Memory B cell (primary cell): ENCODE data around the gene ARPC5.

ENCODE experiments used
- ATAC-seq: fragments of 150-1000 bp; cut with Tn5 transposase; 2 replicates; pipeline ENCODE4 v1.10.0; 2021; ENCODE audit warnings: low read depth, mild to moderate bottlenecking, moderate library complexity
- DNase-seq, 2 donors: peaks; one replicate each; pipeline ENCODE4 v3.0.0; 2022; ENCODE audit warnings: low spot score in 2 of 2
- H3K27ac Mint-ChIP-seq: one replicate; pipeline ENCODE4 v1.8.0; 2022; ENCODE audit warnings: mild to moderate bottlenecking, moderate library complexity, mixed read lengths
- H3K27me3 Mint-ChIP-seq: one replicate; pipeline ENCODE4 v1.8.0; 2022; ENCODE audit warnings: mixed read lengths
- H3K36me3 Mint-ChIP-seq: one replicate; pipeline ENCODE4 v1.8.0; 2022; ENCODE audit warnings: mild to moderate bottlenecking, mixed read lengths
- H3K4me1 Mint-ChIP-seq: one replicate; pipeline ENCODE4 v1.8.0; 2022; ENCODE audit warnings: mixed read lengths
- H3K4me3 Mint-ChIP-seq: one replicate; pipeline ENCODE4 v1.8.0; 2022; ENCODE audit warnings: mild to moderate bottlenecking, moderate library complexity, mixed read lengths
- H3K9me3 Mint-ChIP-seq: one replicate; pipeline ENCODE4 v1.8.0; 2022; ENCODE audit warnings: mixed read lengths

ARPC5 gene

DNA sequence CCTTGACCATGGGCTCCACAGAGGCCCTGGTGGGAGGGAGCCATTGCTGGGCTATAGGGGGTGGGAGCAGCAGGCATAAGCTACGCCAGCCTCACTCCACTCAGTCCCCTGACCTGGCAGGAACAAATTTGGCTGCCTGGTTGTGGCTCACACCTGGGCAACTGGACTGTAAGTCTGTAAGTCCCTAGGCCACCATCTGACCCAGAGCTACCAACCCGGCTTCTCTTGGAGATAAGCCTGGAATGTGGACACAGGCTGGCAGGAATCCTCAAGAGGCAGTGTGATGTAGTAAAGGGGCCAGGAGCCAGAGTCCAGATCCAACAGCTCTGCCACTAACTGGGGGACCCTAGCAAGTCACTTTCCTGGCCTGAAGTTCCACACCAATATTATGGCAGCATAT is 56.7 kb downstream of the ARPC5 start:
- H3K27ac Mint-ChIP-seq, result peak overlapping the region; percentile 64
- H3K27me3 Mint-ChIP-seq, result no peaks in the 10 kb centered on the region
- ATAC-seq, result no peak
- no peaks in the 10 kb centered on the region for H3K9me3 Mint-ChIP-seq
- H3K36me3 Mint-ChIP-seq, result peaks cover 6% of the 10 kb centered on the region
- DNase-seq, result no peak
- no peak overlapping the region for H3K4me3 Mint-ChIP-seq
- peaks cover 15% of the 10 kb centered on the region for H3K4me1 Mint-ChIP-seq

DNA sequence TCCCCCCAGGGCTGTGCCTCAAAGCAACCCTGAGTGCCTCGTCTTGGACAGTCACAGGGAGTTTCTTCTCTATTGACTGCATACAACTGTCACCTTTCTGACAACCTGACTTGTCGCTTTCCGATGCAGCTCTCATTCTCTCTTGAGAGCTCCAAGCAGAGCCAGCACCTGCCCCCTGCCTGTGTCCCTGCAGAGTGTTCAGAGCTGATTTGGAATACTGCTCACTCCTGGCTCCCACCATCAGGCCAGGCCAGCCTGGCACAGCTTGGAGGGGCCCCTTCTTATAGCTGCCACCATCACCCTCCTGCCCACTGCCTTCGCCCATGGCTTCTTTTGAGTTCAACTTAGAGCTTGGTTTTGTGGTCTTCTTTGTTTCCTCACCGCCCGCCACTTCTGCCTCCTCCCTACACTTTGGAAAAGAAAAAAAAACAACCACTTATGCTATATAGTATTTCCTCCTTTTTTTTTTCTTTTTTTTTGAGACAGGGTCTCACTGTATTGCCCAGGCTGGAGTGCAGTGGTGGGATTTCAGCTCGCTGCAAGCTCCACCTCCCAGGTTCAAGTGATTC is 57.6 kb downstream of the ARPC5 start:
- DNase-seq (no peak), ATAC-seq (no peak)
- Mint-ChIP-seq H3K9me3 (no peaks in the 10 kb centered on the region), H3K4me1 (peaks cover 12% of the 10 kb centered on the region), H3K27me3 (no peaks in the 10 kb centered on the region), H3K27ac (peak overlapping the region; percentile 64), H3K4me3 (no peak overlapping the region), H3K36me3 (peaks cover 10% of the 10 kb centered on the region)

GRCh38 chr1:183576537-183576936 is 59.0 kb downstream of the ARPC5 start:
- H3K36me3 Mint-ChIP-seq, result peaks cover 17% of the 10 kb centered on the region
- no peaks in the 10 kb centered on the region for H3K27me3 Mint-ChIP-seq
- H3K4me1 Mint-ChIP-seq, result peaks cover 9% of the 10 kb centered on the region
- H3K4me3 Mint-ChIP-seq, result no peak overlapping the region
- H3K9me3 Mint-ChIP-seq, result no peaks in the 10 kb centered on the region
- DNase-seq, result no peak
- no peak for ATAC-seq
- no peak overlapping the region for H3K27ac Mint-ChIP-seq

DNA sequence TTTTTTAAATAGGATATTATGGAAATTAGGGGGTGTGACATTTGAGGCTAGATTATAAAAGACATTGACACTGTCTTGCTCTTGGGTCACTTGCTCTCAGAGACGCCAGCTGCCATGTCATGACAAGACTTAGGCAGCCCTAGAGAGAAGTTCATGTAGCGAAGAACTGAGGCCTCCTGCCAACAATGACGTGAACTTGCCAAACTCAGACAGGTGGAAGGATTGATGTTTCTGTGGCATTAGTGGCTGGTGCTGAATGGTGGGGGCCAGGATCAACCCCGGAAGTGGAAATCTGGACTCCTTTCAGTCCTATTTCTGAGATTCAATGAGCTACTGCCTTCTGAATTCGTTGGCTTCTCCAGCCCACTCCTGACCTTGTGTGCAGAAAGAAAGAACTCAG is 60.0 kb downstream of the ARPC5 start:
- Mint-ChIP-seq H3K27ac (no peak overlapping the region), H3K4me3 (no peak overlapping the region), H3K9me3 (no peaks in the 10 kb centered on the region), H3K36me3 (peaks cover 19% of the 10 kb centered on the region), H3K4me1 (peaks cover 7% of the 10 kb centered on the region), H3K27me3 (no peaks in the 10 kb centered on the region)
- ATAC-seq (no peak), DNase-seq (no peak)

- Mint-ChIP-seq H3K36me3 (peaks cover 19% of the 10 kb centered on the region), H3K27ac (peak overlapping the region; percentile 58), H3K4me3 (no peak overlapping the region), H3K27me3 (no peaks in the 10 kb centered on the region), H3K9me3 (no peaks in the 10 kb centered on the region), H3K4me1 (peaks cover 9% of the 10 kb centered on the region)
- DNase-seq, result no peak
- no peak for ATAC-seq
These were observed 62.9 kb downstream of the ARPC5 start for GRCh38 chr1:183572721-183573120.

- Mint-ChIP-seq H3K27ac (peak overlapping the region; percentile 79), H3K36me3 (peaks cover 19% of the 10 kb centered on the region), H3K4me3 (no peak overlapping the region), H3K4me1 (peaks cover 17% of the 10 kb centered on the region), H3K9me3 (no peaks in the 10 kb centered on the region), H3K27me3 (no peaks in the 10 kb centered on the region)
- ATAC-seq, result no peak
- no peak for DNase-seq
These were observed 63.8 kb downstream of the ARPC5 start for GRCh38 chr1:183571678-183572268.
